AG10803 (cell line): ENCODE data around the gene SNX21.
A peak's percentile ranks its signal among the peaks of the same experiment; 100 is the strongest.

ENCODE experiments used
- DNase-seq: peaks from one replicate; pipeline ENCODE4 v3.0.0; 2010; ENCODE audit warnings: low read depth
- H3K4me3 ChIP-seq: 2 replicates; pipeline ENCODE4 v1.5.1; 2011; ENCODE audit warnings: mild to moderate bottlenecking, low read length, control low read depth
- TF ChIP-seq, protein P1 (sequence below): conservative IDR thresholded peaks from 2 replicates; pipeline ENCODE4 v1.5.1; 2011; ENCODE audit warnings: mild to moderate bottlenecking, low read length, control low read depth, inconsistent platforms

The SNX21 gene

GRCh38 chr20:45842169-45842812, 8.7 kb downstream of the SNX21 start:
- peak; percentile 83 for DNase-seq
- TF ChIP-seq, protein P1, sequence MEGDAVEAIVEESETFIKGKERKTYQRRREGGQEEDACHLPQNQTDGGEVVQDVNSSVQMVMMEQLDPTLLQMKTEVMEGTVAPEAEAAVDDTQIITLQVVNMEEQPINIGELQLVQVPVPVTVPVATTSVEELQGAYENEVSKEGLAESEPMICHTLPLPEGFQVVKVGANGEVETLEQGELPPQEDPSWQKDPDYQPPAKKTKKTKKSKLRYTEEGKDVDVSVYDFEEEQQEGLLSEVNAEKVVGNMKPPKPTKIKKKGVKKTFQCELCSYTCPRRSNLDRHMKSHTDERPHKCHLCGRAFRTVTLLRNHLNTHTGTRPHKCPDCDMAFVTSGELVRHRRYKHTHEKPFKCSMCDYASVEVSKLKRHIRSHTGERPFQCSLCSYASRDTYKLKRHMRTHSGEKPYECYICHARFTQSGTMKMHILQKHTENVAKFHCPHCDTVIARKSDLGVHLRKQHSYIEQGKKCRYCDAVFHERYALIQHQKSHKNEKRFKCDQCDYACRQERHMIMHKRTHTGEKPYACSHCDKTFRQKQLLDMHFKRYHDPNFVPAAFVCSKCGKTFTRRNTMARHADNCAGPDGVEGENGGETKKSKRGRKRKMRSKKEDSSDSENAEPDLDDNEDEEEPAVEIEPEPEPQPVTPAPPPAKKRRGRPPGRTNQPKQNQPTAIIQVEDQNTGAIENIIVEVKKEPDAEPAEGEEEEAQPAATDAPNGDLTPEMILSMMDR = no peak; the same call in 1 of the 2 replicates
- H3K4me3 ChIP-seq = no peak overlapping the region

- DNase-seq = no peak
- TF ChIP-seq, protein P1 = no peak
- H3K4me3 ChIP-seq = no peak overlapping the region
Measured at GRCh38 chr20:45843506-45843905, 9.9 kb downstream of the SNX21 start.

- no peak overlapping the region for H3K4me3 ChIP-seq
- DNase-seq = no peak
- TF ChIP-seq, protein P1 = no peak
Measured at GRCh38 chr20:45845452-45845851, 11.9 kb downstream of the SNX21 start.

- TF ChIP-seq, protein P1 = no peak
- no peak overlapping the region for H3K4me3 ChIP-seq
- no peak for DNase-seq
Measured at GRCh38 chr20:45848421-45848820, 14.8 kb downstream of the SNX21 start.

GRCh38 chr20:45848969-45849582, 15.5 kb downstream of the SNX21 start:
- TF ChIP-seq, protein P1 = no peak
- no peak overlapping the region for H3K4me3 ChIP-seq
- no peak for DNase-seq

GRCh38 chr20:45850238-45850637, 16.6 kb downstream of the SNX21 start:
- no peak for DNase-seq
- TF ChIP-seq, protein P1 = no peak
- H3K4me3 ChIP-seq = no peak overlapping the region

GRCh38 chr20:45850926-45851325, 17.3 kb downstream of the SNX21 start:
- TF ChIP-seq, protein P1 = no peak
- no peak for DNase-seq

More at GRCh38 chr20:45850926-45851325, 17.3 kb downstream of the SNX21 start:
- no peak overlapping the region for H3K4me3 ChIP-seq
